IgD-negative memory B cell (primary cell): ENCODE data around the gene CELSR1. TPM values are rescaled to one million over a fixed set of nuclear protein-coding genes. Genes with fewer than 3 reads are reported as not detected.

Experiments
- H3K27ac Mint-ChIP-seq, 3 donors: one replicate each; pipeline ENCODE4 v1.8.0; 2020 to 2022; ENCODE audit warnings: mild to moderate bottlenecking in 3 of 3, mixed read lengths in 3 of 3, moderate library complexity in 1 of 3
- H3K27me3 Mint-ChIP-seq: one replicate; pipeline ENCODE4 v1.8.0; 2021; ENCODE audit warnings: mixed read lengths
- H3K36me3 Mint-ChIP-seq: one replicate; pipeline ENCODE4 v1.8.0; 2020; ENCODE audit warnings: mild to moderate bottlenecking, mixed read lengths
- H3K4me1 Mint-ChIP-seq, 3 donors: one replicate each; pipeline ENCODE4 v1.8.0; 2020 to 2022; ENCODE audit warnings: mixed read lengths in 3 of 3, mild to moderate bottlenecking in 1 of 3
- H3K4me3 Mint-ChIP-seq, 4 donors: one replicate each; pipeline ENCODE4 v1.8.0; 2020 to 2022; ENCODE audit warnings: mild to moderate bottlenecking in 4 of 4, mixed read lengths in 4 of 4, moderate library complexity in 3 of 4
- H3K9me3 Mint-ChIP-seq, 3 donors: one replicate each; pipeline ENCODE4 v1.8.0; 2020 to 2021; ENCODE audit warnings: mixed read lengths in 3 of 3, mild to moderate bottlenecking in 1 of 3
- polyA plus RNA-seq: library from polyadenylated mRNA; unstranded; fragments of 300-500 nt; fragmentation: Illumina TruSeq; gene quantifications from one replicate; pipeline ENCODE4 v1.2.3, GENCODE V29; 2021

The CELSR1 gene
- polyA plus RNA-seq, 1 donor from 2014 or later: 5.2 TPM

GRCh38 chr22:46569848-46570695 lies 32.7 kb upstream of the CELSR1 start:
- peaks cover 0 to 4% (median 0%) of the 10 kb centered on the region in 3 donors for H3K4me1 Mint-ChIP-seq
- H3K27ac Mint-ChIP-seq: peak overlapping the region in 1 of 3 donors; percentile 13
- peaks cover 0 to 12% (median 3%) of the 10 kb centered on the region in 3 donors for H3K9me3 Mint-ChIP-seq
- no peak overlapping the region for H3K4me3 Mint-ChIP-seq
- no peaks in the 10 kb centered on the region for H3K36me3 Mint-ChIP-seq
- no peaks in the 10 kb centered on the region for H3K27me3 Mint-ChIP-seq

- Mint-ChIP-seq H3K36me3 (no peaks in the 10 kb centered on the region), H3K4me1 (peaks cover 0 to 4% (median 0%) of the 10 kb centered on the region in 3 donors), H3K9me3 (peaks cover 0 to 12% (median 3%) of the 10 kb centered on the region in 3 donors), H3K27me3 (no peaks in the 10 kb centered on the region), H3K27ac (no peak overlapping the region), H3K4me3 (no peak overlapping the region)
Observed at GRCh38 chr22:46569055-46569847, 31.8 kb upstream of the CELSR1 start.

DNA sequence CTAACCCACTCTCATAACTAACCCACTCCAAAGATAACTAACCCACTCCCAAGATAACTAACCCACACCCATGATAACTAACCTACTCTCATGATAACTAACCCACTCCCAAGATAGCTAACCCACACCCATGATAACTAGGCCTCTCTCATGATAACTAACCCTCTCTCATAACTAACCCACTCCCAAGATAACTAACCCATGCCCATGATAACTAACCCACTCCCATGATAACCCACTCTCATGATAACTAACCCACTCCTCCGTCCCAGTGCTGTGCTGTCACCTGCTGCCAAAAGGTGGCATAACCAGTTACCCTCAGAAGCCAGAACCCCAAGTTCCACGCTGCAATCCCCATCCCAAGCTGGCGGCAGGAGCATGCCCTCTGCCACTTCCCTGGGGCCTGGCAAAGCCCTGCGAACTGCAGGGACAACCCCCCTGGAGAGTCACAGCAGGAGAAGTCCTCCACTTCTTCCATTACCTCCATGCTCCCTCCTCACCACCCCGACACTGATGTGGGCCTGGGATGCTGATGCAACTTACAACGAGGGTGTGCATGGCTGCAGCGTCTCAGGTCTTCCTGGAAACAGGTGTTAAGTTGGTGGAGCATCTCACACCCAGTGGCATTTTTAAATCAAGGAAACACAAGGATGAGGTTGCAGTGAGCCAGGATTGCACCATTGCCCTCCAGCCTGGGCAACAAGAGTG lies 30.8 kb upstream of the CELSR1 start:
- Mint-ChIP-seq H3K4me3 (no peak overlapping the region), H3K9me3 (peaks cover 0 to 12% (median 3%) of the 10 kb centered on the region in 3 donors), H3K36me3 (no peaks in the 10 kb centered on the region), H3K4me1 (peaks cover 5 to 9% (median 7%) of the 10 kb centered on the region in 3 donors), H3K27me3 (no peaks in the 10 kb centered on the region), H3K27ac (peak overlapping the region in 1 of 3 donors; percentile 49)

- H3K27ac Mint-ChIP-seq: no peak overlapping the region
- H3K4me3 Mint-ChIP-seq: no peak overlapping the region
- peaks cover 0 to 12% (median 3%) of the 10 kb centered on the region in 3 donors for H3K9me3 Mint-ChIP-seq
- H3K27me3 Mint-ChIP-seq: no peaks in the 10 kb centered on the region
- no peaks in the 10 kb centered on the region for H3K36me3 Mint-ChIP-seq
- H3K4me1 Mint-ChIP-seq: peaks cover 6 to 10% (median 10%) of the 10 kb centered on the region in 3 donors
Observed at GRCh38 chr22:46567471-46567870, 30.1 kb upstream of the CELSR1 start.

DNA sequence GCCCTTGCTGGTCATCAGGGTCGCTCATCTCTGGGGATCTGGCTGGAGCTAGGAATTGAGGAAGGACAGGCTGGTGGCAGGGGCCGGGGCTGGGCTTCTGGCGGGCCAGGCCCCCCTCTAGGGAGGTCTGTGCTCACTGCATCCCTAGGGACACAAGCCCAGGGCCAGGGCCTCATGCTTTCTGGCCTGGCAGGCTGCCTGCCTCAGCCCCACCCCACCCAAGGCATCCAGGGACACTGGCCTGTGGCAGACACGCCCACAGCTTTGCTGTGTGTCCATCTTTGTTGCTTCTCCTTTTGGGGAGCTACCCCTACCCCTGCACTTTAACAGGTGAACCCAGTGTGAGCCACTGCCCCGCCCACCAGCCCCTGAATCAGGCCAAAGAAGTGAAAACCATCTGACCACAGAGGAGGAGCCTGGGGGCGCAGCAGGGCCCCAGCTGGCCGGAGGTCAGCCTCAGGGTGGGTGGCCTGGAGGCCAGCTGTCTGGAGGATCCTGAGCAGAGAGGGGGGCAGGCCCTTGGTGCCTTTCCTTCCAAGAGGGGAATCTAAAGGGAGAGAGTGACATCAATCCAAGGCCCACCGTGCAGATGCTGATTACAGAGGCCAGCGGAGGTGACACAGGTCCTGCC lies 26.8 kb upstream of the CELSR1 start:
- no peaks in the 10 kb centered on the region for H3K36me3 Mint-ChIP-seq
- H3K27me3 Mint-ChIP-seq: no peaks in the 10 kb centered on the region
- H3K27ac Mint-ChIP-seq: no peak overlapping the region
- peak overlapping the region in 2 of 4 donors; percentile 37 to 67 for H3K4me3 Mint-ChIP-seq
- H3K4me1 Mint-ChIP-seq: peaks cover 8 to 13% (median 10%) of the 10 kb centered on the region in 3 donors
- H3K9me3 Mint-ChIP-seq: no peaks in the 10 kb centered on the region

- H3K27ac Mint-ChIP-seq: no peak overlapping the region
- peaks cover 7 to 13% (median 8%) of the 10 kb centered on the region in 3 donors for H3K4me1 Mint-ChIP-seq
- peak overlapping the region; percentile 67 to 85 (median 72) for H3K4me3 Mint-ChIP-seq
- no peaks in the 10 kb centered on the region for H3K9me3 Mint-ChIP-seq
- no peaks in the 10 kb centered on the region for H3K27me3 Mint-ChIP-seq
- no peaks in the 10 kb centered on the region for H3K36me3 Mint-ChIP-seq
Observed at GRCh38 chr22:46563381-46564083, 26.1 kb upstream of the CELSR1 start.

- H3K4me1 Mint-ChIP-seq: peaks cover 5 to 13% (median 8%) of the 10 kb centered on the region in 3 donors
- peak overlapping the region in 1 of 4 donors; percentile 49 for H3K4me3 Mint-ChIP-seq
- peaks cover 6% of the 10 kb centered on the region for H3K36me3 Mint-ChIP-seq
- peaks cover 0 to 4% (median 2%) of the 10 kb centered on the region in 3 donors for H3K9me3 Mint-ChIP-seq
- H3K27ac Mint-ChIP-seq: no peak overlapping the region
- H3K27me3 Mint-ChIP-seq: no peaks in the 10 kb centered on the region
Observed at GRCh38 chr22:46561435-46561905, 24.1 kb upstream of the CELSR1 start.

DNA sequence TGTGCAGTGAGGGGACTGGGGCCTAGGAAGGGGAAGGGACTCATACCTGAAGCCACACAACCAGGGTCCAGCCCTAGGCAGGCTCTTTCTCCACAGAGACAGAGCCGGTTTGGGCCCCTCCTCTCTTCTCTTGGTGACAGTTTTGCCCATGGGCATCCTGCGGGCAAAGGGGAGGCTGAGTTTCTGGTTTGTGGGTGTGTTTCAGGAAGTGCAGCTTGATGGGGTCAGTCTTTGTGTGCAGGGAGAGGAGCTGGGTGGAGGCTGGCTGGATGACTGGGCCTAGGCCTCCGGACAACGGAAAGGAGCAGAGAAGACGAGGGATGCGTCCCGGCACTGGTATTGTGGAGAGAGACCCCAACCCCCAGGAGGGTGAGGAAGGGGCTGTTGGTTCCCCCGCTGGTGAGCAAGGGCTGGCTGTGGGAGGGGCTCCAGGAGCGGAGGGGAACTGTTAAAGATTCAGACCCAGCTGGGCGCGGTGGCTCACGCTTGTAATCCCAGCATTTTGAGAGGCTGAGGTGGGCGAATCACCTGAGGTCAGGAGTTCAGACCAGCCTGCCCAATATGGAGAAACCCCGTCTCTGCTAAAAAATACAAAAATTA lies 23.4 kb upstream of the CELSR1 start:
- H3K27me3 Mint-ChIP-seq: no peaks in the 10 kb centered on the region
- H3K4me3 Mint-ChIP-seq: no peak overlapping the region
- peaks cover 5 to 13% (median 8%) of the 10 kb centered on the region in 3 donors for H3K4me1 Mint-ChIP-seq
- no peak overlapping the region for H3K27ac Mint-ChIP-seq
- H3K36me3 Mint-ChIP-seq: peaks cover 6% of the 10 kb centered on the region
- peaks cover 0 to 4% (median 2%) of the 10 kb centered on the region in 3 donors for H3K9me3 Mint-ChIP-seq

- Mint-ChIP-seq H3K27ac (no peak overlapping the region), H3K4me3 (no peak overlapping the region), H3K27me3 (peaks cover 5% of the 10 kb centered on the region), H3K4me1 (peaks cover 0 to 4% (median 3%) of the 10 kb centered on the region in 3 donors), H3K36me3 (peaks cover 6% of the 10 kb centered on the region), H3K9me3 (peaks cover 0 to 4% (median 2%) of the 10 kb centered on the region in 3 donors)
Observed at GRCh38 chr22:46557736-46558480, 20.5 kb upstream of the CELSR1 start.

- H3K27me3 Mint-ChIP-seq: peaks cover 5% of the 10 kb centered on the region
- H3K9me3 Mint-ChIP-seq: peaks cover 0 to 4% (median 2%) of the 10 kb centered on the region in 3 donors
- no peaks in the 10 kb centered on the region for H3K4me1 Mint-ChIP-seq
- H3K4me3 Mint-ChIP-seq: no peak overlapping the region
- peaks cover 6% of the 10 kb centered on the region for H3K36me3 Mint-ChIP-seq
- no peak overlapping the region for H3K27ac Mint-ChIP-seq
Observed at GRCh38 chr22:46556775-46557174, 19.4 kb upstream of the CELSR1 start.

GRCh38 chr22:46553189-46553588 lies 15.8 kb upstream of the CELSR1 start:
- Mint-ChIP-seq H3K9me3 (peaks cover 0 to 4% (median 2%) of the 10 kb centered on the region in 3 donors), H3K4me1 (no peaks in the 10 kb centered on the region), H3K27me3 (peaks cover 13% of the 10 kb centered on the region), H3K4me3 (no peak overlapping the region), H3K36me3 (peaks cover 6% of the 10 kb centered on the region), H3K27ac (no peak overlapping the region)

- H3K27ac Mint-ChIP-seq: no peak overlapping the region
- H3K4me1 Mint-ChIP-seq: no peaks in the 10 kb centered on the region
- peaks cover 5% of the 10 kb centered on the region for H3K36me3 Mint-ChIP-seq
- no peak overlapping the region for H3K4me3 Mint-ChIP-seq
- H3K9me3 Mint-ChIP-seq: peaks cover 0 to 4% (median 2%) of the 10 kb centered on the region in 3 donors
- H3K27me3 Mint-ChIP-seq: peaks cover 20% of the 10 kb centered on the region
Observed at GRCh38 chr22:46551996-46552395, 14.6 kb upstream of the CELSR1 start.

DNA sequence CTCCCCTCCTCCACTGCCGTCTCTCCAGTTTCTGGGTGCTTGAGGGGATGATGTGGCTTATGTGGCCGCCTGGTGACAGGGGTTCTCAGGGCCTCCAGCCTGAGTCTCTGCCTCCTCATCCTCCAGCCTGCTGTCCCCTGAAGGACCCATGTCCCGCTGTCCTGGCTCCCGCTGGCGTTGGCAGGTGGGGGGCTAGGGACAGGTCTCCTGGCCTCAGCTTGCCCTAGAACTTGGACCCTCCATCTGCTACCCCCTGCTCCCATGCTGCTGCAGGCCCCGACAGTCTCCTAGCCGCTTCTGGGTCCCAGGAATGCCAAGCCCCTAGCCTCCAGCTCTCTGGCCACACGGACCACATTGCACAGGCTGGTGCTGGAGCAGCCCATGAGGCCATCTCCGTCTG lies 13.9 kb upstream of the CELSR1 start:
- no peak overlapping the region for H3K4me3 Mint-ChIP-seq
- H3K9me3 Mint-ChIP-seq: no peaks in the 10 kb centered on the region
- no peak overlapping the region for H3K27ac Mint-ChIP-seq
- H3K27me3 Mint-ChIP-seq: peaks cover 20% of the 10 kb centered on the region
- H3K4me1 Mint-ChIP-seq: no peaks in the 10 kb centered on the region
- H3K36me3 Mint-ChIP-seq: no peaks in the 10 kb centered on the region
